GM19463 (cell line): Measurements from ENCODE around the gene ST3GAL4.
"Not testable (repeated sequence)": the region's sequence is repeated elsewhere in the genome, so short reads cannot be mapped to it uniquely, and the experiment has no call there.

Experiments used
- ATAC-seq: cut with Tn5 transposase; IDR thresholded peaks from one replicate; pipeline ENCODE4 v1.9.1; 2021; ENCODE audit warnings: mild to moderate bottlenecking, moderate library complexity; ENCODE audit not compliant: unreplicated experiment

Gene ST3GAL4

DNA sequence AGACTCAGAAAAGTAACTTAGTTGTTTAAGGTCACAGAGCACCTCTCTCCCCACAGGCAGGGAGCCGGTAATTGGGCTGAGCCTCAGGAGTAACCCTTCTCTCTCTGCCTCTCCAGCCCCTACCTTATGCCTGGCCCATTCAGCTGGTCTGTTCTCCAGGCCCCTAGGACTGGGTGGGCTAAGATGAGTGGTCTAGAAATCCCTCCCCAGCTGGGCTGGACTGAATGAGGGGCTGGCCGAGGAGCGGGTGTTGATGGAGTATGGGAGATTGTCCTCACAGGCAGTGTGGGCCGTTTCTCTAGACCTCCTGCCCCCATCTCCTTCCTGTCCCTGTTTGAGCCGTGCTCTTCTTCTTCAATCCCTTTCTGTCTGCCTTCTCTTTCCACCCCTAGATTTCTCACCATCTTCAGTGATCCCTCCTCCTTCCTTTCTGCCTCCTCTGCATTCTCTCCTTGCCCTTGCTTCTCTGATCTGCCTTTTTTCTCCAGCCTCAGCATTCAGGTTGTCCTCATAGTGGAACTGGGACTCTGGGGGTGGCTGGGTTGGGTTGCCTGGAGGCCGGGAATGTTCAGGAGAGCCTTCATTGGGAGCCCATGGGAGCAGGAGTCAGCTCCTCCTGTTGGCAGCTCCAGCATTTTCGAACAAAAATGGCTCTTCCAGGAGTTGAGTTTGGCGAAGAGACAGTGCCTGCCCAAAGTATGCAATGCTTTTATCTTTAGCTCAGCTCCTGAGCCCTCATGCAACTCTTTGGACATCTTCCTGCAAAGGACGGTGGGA, 7.6 kb downstream of the ST3GAL4 start:
- no peak for ATAC-seq

DNA sequence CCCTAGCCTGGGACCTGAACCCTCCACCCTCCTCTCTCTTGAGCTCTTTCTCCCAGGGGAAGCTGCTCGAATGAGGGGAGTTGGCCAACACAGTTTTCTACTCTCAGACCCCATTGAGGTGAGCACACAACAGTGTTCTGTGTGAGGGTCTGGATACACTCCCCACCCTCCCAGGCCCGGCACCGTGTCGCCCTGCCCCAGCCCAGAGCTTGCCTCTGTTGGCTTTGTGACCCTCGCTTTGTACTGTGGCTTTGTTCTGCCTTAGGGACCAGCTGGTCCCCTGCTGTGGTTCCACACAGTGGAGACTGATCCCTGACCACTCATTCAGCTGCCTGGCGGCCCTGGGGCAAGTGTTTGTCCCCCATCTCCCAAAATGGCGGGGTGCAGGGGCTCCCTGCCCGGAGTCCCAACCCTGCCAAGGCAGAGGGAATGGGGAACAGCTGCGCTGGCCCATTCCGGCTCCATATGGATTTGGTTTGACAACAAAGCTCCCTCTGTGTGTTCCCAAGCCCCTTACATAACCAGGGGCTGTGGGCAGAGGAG, 8.3 kb downstream of the ST3GAL4 start:
- ATAC-seq = no peak

DNA sequence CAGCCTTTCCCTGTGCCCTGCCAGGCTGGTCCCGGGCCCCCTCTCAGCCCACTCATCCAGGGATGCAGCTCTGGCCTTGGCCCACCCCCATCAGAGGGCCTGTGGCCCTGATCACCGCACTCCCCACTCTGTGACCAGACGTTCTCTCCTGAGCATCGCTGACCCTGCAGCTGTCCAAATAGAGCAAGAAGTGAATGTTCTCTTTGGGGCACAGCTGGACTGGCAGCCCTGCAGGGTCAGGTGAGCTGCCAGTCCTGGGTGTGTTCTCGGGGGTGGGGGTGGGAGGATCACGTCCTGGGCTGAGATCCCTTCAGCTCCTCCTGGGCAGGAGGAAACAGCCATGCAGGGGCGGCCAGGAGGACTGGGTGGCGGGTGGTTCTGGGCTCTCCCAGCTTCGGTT, 9.2 kb downstream of the ST3GAL4 start:
- ATAC-seq = not testable (repeated sequence)

DNA sequence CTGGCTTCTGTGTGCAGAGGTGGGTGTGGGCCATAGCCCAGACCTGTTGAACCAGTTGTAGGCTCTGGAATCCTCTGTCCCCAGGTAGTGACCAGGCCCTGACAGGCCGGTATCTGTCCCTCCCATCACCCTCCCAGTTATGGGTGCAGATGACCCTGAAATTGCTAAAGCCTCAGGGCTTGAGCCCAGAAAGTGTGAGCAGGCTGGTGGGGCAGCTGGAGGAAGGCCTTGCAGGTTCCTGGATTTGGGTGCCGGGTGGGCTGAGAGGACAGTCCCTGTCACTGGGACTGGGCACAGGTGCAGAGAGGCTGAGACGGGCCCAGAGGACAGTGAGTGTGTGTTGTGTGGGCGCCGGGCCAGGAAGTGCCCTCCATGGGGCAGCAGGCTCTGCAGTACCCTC, 10.0 kb downstream of the ST3GAL4 start:
- not testable (repeated sequence) for ATAC-seq

DNA sequence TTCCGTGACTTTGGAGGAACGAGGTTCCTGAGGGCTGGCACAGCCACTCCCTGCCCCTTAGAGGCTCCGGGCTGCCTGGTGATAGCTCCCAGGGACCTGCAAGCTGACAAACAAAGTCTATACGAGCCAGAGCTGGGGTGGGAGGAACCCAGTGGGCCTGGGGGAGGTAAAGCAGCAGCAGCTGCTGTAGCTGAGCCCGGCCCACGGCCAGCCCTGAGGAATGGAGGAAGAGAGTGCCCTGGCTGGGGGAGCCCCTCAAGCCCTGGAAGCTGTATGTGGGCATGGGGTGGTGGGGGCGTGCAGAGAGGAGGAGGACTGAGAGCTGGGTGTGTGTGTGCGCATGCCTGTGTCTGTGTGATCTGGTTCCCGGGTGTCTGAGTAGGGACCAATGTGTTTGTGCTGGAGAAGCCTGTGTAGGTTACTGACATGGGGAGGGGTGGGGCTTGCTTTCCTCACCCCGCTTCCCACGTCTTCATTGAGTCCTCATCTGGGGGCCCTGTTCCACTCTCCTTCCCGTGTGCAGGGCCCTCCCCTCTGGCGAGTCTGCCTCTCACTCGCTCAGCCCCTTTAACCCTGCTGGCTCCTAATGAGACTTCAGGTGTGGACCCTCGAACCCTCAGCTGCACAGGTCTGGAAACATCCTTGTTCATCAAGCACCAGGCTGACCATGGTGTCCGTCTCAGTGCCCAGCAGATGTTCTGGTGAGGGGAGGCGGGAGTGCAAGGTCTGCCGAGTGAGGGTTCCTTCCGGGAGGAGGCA, 10.8 kb downstream of the ST3GAL4 start:
- ATAC-seq = no peak

DNA sequence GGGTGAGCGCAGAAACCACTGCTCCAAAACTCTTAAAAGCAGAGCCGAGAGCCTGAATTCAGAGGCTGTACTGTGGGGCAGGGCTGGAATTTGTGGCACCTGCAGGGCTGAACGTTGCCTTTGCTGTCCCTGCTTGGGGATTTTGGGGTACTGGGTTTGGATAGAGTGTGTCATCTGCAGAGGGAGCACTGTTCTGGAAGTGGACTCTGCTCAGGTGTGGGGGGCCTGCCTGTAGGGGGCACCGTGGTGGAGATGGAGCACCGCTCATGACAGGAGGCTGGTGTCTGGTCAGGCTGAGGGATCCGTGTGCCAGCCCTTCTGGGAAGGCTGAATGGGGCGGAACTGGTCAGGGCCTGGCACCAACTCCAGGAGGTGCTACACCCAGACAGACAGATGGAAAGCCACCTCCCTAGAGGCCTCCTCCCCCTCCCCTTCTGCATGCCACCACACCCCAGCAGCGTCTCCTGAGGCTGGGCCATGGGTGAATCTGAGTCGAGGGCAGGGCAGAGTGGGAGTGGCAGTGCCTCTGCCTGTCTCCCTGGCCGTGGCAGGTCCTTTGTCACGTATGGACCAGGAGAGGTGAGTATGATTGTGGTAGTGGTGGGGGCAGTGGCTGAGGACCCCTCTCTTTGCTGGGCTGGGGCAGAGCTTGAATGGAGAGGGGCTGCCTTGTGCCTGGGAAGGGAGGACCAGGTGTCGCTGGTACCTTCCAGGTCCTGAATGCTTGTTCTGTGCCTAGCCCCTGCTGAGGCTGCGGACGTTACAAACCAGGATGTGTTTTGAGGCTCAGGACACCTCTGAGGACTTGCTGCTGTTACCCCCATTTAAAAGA, 11.6 kb downstream of the ST3GAL4 start:
- ATAC-seq = not testable (repeated sequence)

DNA sequence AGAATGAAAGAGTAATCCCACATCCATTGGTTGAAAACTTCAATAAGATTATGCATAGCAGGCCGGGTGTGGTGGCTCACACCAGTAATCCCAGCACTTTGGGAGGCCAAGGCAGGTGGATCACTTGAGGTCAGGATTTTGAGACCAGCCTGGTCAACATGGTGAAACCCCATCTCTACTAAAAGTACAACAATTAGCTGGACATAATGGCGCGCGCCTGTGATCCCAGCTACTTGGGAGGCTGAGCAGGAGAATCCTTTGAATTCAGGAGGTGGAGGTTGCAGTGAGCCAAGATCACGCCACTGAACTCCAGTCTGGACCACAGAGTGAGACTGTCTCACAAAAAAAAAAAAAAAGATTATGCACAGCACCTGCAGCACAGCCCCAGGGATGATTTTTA, 12.3 kb downstream of the ST3GAL4 start:
- ATAC-seq = not testable (repeated sequence)

DNA sequence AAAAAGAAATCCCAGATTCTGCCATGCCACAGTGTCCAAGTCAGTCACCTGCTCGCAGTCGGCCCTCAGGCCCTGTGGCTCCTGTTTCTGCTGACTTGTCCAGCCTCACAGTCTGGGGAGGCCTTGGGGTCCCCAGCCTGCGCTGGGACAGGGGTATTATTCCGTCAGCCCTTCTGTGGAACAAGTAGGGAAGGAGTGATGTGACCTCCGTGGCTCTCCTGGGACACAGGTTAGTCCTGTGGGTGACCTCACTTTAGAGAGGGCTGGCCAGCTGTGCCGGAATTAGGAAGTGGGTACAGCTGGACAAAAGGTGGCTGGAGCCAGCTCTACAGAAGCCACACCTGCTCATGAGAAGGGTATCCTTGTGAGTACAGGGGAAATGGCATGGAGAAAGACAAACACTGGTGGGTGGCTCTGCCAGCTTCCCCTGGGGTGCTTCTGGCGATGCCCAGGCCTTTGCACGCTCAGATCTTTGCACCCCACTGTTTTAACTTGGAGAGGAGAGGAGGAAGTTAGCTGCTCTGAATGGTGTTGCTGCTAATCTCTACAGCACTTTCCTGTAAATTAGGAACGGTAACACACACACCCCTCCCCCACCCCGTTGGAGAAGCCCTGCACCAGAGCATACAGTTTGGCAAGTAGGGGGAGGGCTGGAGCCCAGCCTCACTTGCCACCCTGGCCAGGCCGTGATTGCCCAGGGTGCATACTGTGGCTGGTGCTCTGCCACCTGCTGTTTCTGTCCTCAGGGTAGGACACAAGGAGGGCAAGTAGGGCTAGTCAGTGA, 13.0 kb downstream of the ST3GAL4 start:
- ATAC-seq = not testable (repeated sequence)

DNA sequence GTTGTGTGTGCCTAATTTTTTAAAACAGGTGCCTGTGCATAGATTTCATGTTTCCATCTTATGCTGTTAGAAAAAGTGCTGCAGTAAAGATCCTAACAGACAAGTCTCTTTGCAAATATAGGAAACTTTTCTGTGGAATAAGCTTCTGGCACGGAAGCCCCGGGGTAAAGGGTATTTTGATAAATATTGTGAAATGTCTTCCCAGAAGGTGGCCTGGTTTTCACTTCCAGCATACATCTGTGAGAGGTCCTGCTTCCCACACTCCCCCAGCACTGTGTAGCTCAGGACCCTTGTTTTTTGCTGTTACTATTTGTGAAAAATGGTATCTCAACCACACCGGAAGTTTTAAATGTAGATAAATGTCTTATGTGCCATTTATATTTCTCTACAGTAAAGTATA, 14.5 kb downstream of the ST3GAL4 start:
- no peak for ATAC-seq

DNA sequence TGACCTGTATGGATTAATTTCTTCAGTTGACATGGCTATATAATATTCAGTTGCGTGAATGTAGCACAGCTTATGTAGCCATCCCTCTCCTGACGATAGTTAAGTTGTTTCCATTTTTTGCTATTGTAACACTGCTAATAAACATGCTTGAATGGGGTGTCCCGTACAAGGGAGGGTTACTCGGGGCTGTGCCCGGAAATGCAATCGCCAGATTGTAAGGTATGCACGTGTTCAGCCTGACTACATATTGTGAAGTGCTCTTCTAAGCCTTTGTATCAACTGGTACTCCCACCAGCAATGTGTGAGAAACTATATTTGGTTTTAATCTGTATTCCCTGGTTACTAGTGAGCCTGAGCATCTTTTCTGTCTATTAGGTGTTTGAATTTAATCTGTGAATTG, 16.1 kb downstream of the ST3GAL4 start:
- ATAC-seq = no peak

DNA sequence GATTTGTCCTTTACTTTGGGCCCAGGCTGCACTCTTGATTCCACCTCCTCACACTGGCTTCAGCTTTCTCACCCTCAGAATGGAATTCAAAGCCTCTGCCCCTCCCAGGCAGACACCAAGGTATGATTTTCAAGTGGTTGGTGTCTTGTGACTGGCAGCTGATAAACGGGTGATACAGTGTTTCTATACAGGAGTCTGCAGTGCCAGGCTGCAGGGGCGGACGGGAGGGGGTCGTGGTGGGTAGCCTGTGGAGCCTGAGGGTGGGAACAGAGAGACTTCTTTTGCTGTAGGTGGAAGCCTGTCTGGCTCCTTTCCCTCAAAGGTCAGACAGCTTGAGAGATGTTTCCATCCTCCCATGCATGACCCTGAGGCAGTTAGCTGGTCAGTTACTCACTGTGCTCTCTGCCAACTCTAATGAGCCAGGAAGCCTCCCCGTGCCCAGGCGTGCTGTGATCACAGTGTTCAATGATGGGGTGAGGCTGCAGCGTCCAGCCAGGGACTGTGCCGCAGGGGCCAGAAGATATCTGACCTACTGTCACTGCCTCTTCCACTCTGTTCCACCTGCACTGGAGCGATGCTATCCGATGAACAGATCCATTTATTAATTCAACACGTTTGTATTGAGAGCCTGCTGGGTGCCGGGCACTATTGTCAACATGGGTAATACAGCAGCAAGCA, 18.0 kb downstream of the ST3GAL4 start:
- ATAC-seq = not testable (repeated sequence)

DNA sequence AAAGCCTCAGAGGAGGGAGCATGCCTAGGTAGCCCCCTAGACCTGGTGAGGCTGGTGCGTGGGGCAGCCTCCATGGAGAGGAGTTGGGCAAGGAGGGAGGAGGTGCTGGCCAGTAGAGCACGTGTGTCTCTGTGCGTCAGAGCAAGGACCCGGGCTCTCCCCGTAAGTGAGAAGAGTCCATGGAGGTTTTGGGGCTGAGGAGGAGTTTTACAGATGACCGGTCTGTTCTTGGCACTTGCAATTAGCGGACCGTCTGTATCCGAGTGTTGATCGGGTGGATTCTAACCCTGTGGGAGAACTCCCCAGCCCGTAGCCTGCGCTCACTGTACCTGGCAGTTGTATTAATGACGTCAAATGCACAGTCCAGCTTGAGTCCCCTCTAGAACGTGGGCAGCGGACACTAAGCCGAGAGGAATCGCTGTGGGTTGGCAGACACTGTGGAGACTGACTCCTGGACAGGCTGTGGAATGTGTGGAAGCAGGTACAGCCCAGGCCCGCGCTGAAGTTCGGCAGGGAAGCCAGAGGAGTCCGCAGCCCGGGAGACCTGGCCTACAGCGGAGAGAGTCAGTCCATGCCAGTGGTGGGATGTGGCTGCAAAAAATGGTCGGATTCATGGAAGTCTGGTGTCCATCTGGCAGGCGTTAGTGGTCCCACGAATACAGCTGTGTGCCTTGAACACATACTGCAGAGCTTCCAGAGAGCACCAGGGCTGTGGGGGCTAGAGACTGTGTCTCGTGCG, 19.2 kb downstream of the ST3GAL4 start:
- not testable (repeated sequence) for ATAC-seq

DNA sequence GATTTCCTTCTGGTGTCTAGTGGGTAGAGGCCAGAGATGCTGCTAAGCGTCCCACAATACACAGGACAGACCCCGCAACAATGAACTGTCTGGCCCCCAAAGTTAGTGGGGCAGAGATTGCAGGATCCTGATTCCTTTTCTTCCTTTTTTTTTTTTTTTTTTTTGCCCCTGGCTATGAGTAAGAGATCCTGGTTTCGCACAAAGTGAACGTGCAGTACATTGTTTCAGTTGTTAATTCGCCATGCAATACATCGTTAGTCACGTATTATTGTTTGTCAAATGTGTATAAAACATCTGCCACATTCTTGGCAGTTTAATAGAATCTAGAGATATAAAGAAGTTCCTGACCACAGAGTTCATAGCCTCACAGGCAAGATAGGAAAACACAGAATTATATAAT, 20.2 kb downstream of the ST3GAL4 start:
- no peak for ATAC-seq

DNA sequence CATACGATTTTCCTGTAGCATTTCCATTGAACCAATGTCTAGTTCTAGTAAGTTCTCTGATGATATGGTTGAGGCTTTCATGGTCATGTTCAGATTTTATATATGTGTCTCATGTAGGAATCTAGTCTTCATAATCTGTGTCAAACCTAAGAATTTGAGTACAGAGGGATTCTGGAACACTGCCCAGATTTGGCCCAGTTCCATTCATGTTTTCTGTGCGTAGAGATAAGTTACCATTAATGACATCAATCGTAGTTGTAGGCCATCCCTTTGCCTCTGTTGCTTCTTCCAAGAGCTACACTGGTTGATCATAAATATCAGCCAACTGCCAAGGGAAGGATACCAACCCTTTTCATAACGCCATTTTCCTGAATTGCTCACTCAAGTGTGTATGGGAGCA, 23.3 kb downstream of the ST3GAL4 start:
- no peak for ATAC-seq

DNA sequence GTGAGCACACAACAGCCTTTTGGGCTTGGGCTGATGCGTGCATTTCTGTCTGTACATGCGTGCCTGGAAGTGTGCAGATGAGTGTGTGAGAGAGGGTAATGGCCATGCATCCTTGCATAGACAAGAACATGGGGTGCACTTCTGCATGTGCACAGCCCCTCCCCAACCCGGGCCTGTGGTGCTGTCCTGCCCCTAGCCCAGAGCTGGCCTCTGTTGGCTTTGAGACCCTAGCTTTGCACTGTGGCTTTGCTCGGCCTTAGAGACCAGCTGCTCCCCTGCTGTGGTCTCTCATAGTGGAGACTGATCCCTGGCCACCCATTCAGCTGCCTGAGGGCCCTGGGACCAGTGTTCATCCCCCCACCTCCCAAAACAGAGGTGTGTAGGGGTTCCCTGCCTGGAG, 25.4 kb downstream of the ST3GAL4 start:
- no peak for ATAC-seq

DNA sequence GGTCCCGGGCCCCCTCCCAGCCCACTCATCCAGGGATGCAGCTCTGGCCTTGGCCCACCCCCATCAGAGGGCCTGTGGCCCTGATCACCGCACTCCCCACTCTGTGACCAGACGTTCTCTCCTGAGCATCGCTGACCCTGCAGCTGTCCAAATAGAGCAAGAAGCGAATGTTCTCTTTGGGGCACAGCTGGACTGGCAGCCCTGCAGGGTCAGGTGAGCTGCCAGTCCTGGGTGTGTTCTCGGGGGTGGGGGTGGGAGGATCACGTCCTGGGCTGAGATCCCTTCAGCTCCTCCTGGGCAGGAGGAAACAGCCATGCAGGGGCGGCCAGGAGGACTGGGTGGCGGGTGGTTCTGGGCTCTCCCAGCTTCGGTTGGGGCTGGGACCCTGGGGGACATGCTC, 26.5 kb downstream of the ST3GAL4 start:
- ATAC-seq = not testable (repeated sequence)

DNA sequence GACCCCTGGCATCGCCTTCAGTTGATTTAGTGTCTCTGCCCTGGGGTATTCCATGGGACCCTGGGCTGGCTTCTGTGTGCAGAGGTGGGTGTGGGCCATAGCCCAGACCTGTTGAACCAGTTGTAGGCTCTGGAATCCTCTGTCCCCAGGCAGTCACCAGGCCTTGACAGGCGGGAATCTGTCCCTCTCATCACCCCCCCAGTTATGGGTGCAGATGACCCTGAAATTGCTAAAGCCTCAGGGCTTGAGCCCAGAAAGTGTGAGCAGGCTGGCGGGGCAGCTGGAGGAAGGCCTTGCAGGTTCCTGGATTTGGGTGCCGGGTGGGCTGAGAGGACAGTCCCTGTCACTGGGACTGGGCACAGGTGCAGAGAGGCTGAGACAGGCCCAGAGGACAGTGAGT, 27.2 kb downstream of the ST3GAL4 start:
- ATAC-seq = not testable (repeated sequence)

DNA sequence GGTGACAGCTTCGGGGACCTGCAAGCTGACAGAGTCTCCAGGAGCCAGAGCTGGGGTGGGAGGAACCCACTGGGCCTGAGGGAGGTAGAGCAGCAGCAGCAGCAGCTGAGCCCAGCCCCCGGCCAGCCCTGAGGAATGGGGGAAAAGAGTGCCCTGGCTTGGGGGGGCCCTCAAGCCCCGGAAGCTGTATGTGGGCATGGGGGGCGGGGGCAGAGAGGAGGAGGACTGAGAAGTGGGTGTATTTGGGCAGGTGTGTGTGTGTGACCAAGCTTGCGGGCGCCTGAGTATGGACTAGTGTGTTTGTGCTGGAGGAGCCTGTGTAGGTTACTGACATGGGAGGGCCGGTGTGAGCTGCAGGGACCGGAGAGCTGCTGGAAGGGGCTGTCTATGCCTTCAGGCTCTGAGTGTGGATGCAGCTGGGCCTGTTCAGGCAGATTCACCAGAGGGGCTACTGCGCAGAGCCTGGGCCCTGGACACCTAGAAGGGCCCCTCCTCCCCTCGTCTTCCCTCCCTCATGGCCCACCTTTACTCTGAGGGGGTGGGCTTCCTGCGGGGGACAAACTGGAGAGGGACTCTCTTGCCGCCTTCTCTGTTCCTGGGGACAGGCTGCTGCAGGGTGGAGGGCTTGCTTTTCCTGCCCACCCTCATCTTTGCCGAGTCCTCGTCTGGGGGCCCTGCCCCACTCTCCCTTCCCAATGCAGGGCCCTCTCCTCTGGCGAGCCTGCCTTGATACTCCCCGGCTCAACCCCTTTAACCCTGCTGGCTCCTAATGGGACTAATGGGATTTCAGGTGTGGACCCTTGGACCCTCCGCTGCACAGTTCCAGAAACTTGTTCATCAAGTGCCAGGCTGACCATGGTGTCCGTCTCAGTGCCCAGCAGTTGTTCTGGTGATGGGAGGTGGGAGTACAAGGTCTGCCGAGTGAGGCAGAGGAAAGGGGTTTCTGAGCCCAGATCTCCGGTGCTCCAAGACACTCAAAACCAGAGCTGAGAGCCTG, 28.2 kb downstream of the ST3GAL4 start:
- ATAC-seq = no peak
